Nephron progenitor cell (in vitro differentiated cells): ENCODE measurements around the gene MAP2K4.

Experiments
- DNase-seq: peaks from one replicate; pipeline ENCODE4 v3.0.0; 2021
- H3K27ac Mint-ChIP-seq: 2 replicates; pipeline ENCODE4 v1.8.0; 2021; ENCODE audit warnings: mild to moderate bottlenecking, moderate library complexity, mixed read lengths
- H3K27me3 Mint-ChIP-seq: 2 replicates; pipeline ENCODE4 v1.8.0; 2021; ENCODE audit warnings: mild to moderate bottlenecking, low read depth, mixed read lengths; ENCODE audit not compliant: poor library complexity
- H3K36me3 Mint-ChIP-seq: 2 replicates; pipeline ENCODE4 v1.8.0; 2021; ENCODE audit warnings: low read depth, mixed read lengths
- H3K4me1 Mint-ChIP-seq: 2 replicates; pipeline ENCODE4 v1.8.0; 2021; ENCODE audit warnings: mixed read lengths
- H3K4me3 Mint-ChIP-seq: 2 replicates; pipeline ENCODE4 v1.8.0; 2021; ENCODE audit warnings: mild to moderate bottlenecking, moderate library complexity, mixed read lengths
- H3K9me3 Mint-ChIP-seq: 2 replicates; pipeline ENCODE4 v1.8.0; 2021; ENCODE audit warnings: mild to moderate bottlenecking, moderate library complexity, mixed read lengths
- CTCF ChIP-seq: fragments of 200-600 bp; sonication (generic); IDR thresholded peaks from 2 replicates; pipeline ENCODE4 v1.5.0; 2021; ENCODE audit warnings: antibody characterized with exemption

MAP2K4 gene

GRCh38 chr17:12094336-12094735 is 73.7 kb downstream of the MAP2K4 start:
- Mint-ChIP-seq H3K27ac (no peak overlapping the region), H3K4me1 (no peaks in the 10 kb centered on the region), H3K36me3 (peaks cover 56% of the 10 kb centered on the region), H3K4me3 (no peak overlapping the region), H3K9me3 (no peaks in the 10 kb centered on the region), H3K27me3 (no peaks in the 10 kb centered on the region)
- no peak for DNase-seq
- no peak for TF ChIP-seq CTCF

GRCh38 chr17:12095522-12095921 is 74.8 kb downstream of the MAP2K4 start:
- Mint-ChIP-seq H3K4me1 (no peaks in the 10 kb centered on the region), H3K9me3 (peaks cover 7% of the 10 kb centered on the region), H3K27me3 (no peaks in the 10 kb centered on the region), H3K4me3 (no peak overlapping the region), H3K27ac (no peak overlapping the region), H3K36me3 (peaks cover 59% of the 10 kb centered on the region)
- TF ChIP-seq CTCF, result no peak
- DNase-seq, result no peak

- Mint-ChIP-seq H3K27me3 (no peaks in the 10 kb centered on the region), H3K9me3 (peaks cover 24% of the 10 kb centered on the region), H3K4me1 (no peaks in the 10 kb centered on the region), H3K4me3 (no peak overlapping the region), H3K36me3 (peaks cover 68% of the 10 kb centered on the region), H3K27ac (no peak overlapping the region)
- no peak for DNase-seq
- TF ChIP-seq CTCF, result no peak
Observed at GRCh38 chr17:12097326-12097725, 76.6 kb downstream of the MAP2K4 start.

GRCh38 chr17:12098568-12098967 is 77.9 kb downstream of the MAP2K4 start:
- Mint-ChIP-seq H3K27ac (no peak overlapping the region), H3K4me3 (no peak overlapping the region), H3K9me3 (peaks cover 24% of the 10 kb centered on the region), H3K36me3 (peaks cover 80% of the 10 kb centered on the region), H3K4me1 (no peaks in the 10 kb centered on the region), H3K27me3 (no peaks in the 10 kb centered on the region)
- no peak for TF ChIP-seq CTCF
- DNase-seq, result no peak

- Mint-ChIP-seq H3K9me3 (peaks cover 24% of the 10 kb centered on the region), H3K27ac (no peak overlapping the region), H3K27me3 (no peaks in the 10 kb centered on the region), H3K4me3 (no peak overlapping the region), H3K36me3 (peaks cover 82% of the 10 kb centered on the region), H3K4me1 (no peaks in the 10 kb centered on the region)
- TF ChIP-seq CTCF, result no peak
- DNase-seq, result no peak
Observed at GRCh38 chr17:12099412-12099811, 78.7 kb downstream of the MAP2K4 start.

GRCh38 chr17:12104831-12105230 is 84.2 kb downstream of the MAP2K4 start:
- no peak overlapping the region for H3K27ac Mint-ChIP-seq
- no peak for TF ChIP-seq CTCF
- DNase-seq, result no peak
- peaks cover 44% of the 10 kb centered on the region for H3K36me3 Mint-ChIP-seq
- no peaks in the 10 kb centered on the region for H3K27me3 Mint-ChIP-seq
- H3K9me3 Mint-ChIP-seq, result peaks cover 24% of the 10 kb centered on the region
- H3K4me1 Mint-ChIP-seq, result no peaks in the 10 kb centered on the region
- no peak overlapping the region for H3K4me3 Mint-ChIP-seq
